Type B pancreatic cell (in vitro differentiated cells): ENCODE data around the gene CTSF. TPM values are rescaled to one million over a fixed set of nuclear protein-coding genes. Genes with fewer than 3 reads are reported as not detected.

Experiments used
- DNase-seq: peaks from one replicate; pipeline ENCODE4 v3.0.0; 2021; ENCODE audit warnings: mixed read lengths; ENCODE audit not compliant: unreplicated experiment; ENCODE audit errors: extremely low spot score
- H3K27ac Mint-ChIP-seq: 2 replicates; pipeline ENCODE4 v1.8.0; 2021; ENCODE audit warnings: mild to moderate bottlenecking, mixed read lengths
- H3K27me3 Mint-ChIP-seq: 2 replicates; pipeline ENCODE4 v1.8.0; 2021; ENCODE audit warnings: mixed read lengths
- H3K36me3 Mint-ChIP-seq: 2 replicates; pipeline ENCODE4 v1.8.0; 2021; ENCODE audit warnings: mixed read lengths
- H3K4me1 Mint-ChIP-seq: one replicate; pipeline ENCODE4 v1.8.0; 2021; ENCODE audit warnings: mixed read lengths; ENCODE audit not compliant: unreplicated experiment
- H3K4me3 Mint-ChIP-seq: 2 replicates; pipeline ENCODE4 v1.8.0; 2021; ENCODE audit warnings: mild to moderate bottlenecking, mixed read lengths
- H3K9me3 Mint-ChIP-seq: 2 replicates; pipeline ENCODE4 v1.8.0; 2021; ENCODE audit warnings: mixed read lengths
- total RNA-seq: library from RNA; stranded (reverse); gene quantifications from 2 replicates; pipeline ENCODE4 v1.2.1, GENCODE V29; 2021; ENCODE audit warnings: low replicate concordance
- TF ChIP-seq, protein P1 (sequence below): fragments of 200-600 bp; sonication (generic); conservative IDR thresholded peaks from 2 replicates; pipeline ENCODE4 v1.5.0; 2021; ENCODE audit warnings: antibody characterized with exemption, mild to moderate bottlenecking

Gene CTSF
- total RNA-seq, 1 donor from 2014 or later: not detected

DNA sequence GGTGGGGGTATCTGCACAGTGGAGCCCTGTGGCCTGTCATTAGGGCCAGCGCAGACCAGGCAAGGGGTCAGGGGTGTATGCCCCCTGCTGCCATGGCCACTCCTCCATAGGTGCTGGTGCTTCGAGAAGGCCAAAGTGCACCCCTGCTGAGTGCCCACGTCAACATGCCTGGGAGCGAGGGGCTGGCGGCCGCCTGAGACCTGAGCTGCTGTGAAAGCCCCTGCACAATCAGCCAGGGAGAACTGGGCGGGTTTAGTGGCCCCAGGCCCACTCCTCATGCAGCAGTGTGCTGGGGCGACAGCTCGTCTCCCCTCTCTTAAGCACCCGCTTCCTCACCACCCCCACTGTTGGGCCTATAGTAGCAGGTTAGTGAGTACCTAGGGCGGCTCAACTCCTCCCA, 36.6 kb downstream of the CTSF start:
- no peaks in the 10 kb centered on the region for H3K4me1 Mint-ChIP-seq
- peaks cover 7% of the 10 kb centered on the region for H3K36me3 Mint-ChIP-seq
- H3K27me3 Mint-ChIP-seq: no peaks in the 10 kb centered on the region
- no peaks in the 10 kb centered on the region for H3K9me3 Mint-ChIP-seq
- H3K4me3 Mint-ChIP-seq: no peak overlapping the region
- DNase-seq: no peak
- no peak overlapping the region for H3K27ac Mint-ChIP-seq
- TF ChIP-seq, protein P1, sequence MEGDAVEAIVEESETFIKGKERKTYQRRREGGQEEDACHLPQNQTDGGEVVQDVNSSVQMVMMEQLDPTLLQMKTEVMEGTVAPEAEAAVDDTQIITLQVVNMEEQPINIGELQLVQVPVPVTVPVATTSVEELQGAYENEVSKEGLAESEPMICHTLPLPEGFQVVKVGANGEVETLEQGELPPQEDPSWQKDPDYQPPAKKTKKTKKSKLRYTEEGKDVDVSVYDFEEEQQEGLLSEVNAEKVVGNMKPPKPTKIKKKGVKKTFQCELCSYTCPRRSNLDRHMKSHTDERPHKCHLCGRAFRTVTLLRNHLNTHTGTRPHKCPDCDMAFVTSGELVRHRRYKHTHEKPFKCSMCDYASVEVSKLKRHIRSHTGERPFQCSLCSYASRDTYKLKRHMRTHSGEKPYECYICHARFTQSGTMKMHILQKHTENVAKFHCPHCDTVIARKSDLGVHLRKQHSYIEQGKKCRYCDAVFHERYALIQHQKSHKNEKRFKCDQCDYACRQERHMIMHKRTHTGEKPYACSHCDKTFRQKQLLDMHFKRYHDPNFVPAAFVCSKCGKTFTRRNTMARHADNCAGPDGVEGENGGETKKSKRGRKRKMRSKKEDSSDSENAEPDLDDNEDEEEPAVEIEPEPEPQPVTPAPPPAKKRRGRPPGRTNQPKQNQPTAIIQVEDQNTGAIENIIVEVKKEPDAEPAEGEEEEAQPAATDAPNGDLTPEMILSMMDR: no peak

DNA sequence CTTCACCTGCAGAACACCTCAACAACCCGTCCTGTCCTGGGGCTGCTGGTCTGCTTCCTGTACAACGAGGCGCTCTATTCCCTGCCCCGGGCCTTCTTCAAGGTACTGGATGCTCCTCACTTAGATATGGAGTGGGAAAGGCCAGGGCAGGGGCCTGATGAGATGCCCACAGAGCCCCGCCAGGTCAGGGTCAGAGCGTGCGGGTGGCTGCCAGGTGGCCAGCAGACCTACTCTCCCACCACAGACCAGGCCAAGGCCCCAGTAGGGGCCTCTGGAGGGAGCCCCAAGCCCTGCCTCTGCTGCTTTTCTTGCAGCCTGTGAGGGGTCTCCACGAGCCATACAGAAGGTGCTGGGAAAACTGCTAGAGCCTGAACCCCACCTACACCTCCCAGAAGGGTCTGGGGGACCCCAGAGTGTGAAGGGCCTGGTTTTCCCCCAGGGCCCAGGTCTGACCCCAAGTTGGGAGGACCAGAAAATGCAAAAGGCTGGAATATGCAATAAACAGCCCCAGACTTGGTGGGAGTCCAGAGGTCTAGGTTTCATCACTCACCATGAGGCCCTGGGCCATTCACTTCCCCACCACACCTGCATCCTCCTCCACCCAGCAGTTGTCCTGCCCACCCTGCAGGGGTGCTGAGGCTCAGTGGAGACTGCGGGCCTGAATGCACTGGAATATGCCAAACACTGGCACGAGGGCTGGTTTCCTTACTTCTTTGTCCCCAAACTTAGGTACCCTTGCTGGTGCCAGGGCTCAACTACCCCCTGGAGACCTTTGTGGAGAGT, 37.3 kb downstream of the CTSF start:
- TF ChIP-seq, protein P1: no peak
- H3K27ac Mint-ChIP-seq: no peak overlapping the region
- no peaks in the 10 kb centered on the region for H3K4me1 Mint-ChIP-seq
- no peaks in the 10 kb centered on the region for H3K27me3 Mint-ChIP-seq
- H3K9me3 Mint-ChIP-seq: no peaks in the 10 kb centered on the region
- peaks cover 7% of the 10 kb centered on the region for H3K36me3 Mint-ChIP-seq
- no peak for DNase-seq
- H3K4me3 Mint-ChIP-seq: no peak overlapping the region

DNA sequence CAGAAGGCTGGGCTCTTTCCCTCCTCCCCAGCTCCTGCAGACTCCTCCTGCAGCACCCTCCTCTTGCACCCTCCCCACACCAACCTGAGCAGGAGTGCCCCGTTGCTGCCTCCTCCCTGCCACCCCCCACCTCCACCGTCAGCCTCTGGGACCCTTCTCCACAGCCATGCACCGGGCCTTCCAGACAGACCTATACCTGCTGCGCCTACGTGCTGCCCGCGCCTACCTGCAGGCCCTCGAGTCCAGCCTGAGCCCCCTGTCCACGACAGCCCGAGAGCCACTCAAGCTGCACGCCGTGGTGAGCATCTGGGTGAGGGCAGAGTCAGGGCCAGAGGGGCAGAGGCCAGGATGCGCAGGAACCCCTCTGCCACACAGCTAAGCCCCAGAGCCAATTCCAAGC, 38.8 kb downstream of the CTSF start:
- H3K36me3 Mint-ChIP-seq: no peaks in the 10 kb centered on the region
- TF ChIP-seq, protein P1: no peak
- no peak overlapping the region for H3K4me3 Mint-ChIP-seq
- no peaks in the 10 kb centered on the region for H3K27me3 Mint-ChIP-seq
- H3K4me1 Mint-ChIP-seq: no peaks in the 10 kb centered on the region
- DNase-seq: no peak
- H3K9me3 Mint-ChIP-seq: no peaks in the 10 kb centered on the region
- H3K27ac Mint-ChIP-seq: no peak overlapping the region

DNA sequence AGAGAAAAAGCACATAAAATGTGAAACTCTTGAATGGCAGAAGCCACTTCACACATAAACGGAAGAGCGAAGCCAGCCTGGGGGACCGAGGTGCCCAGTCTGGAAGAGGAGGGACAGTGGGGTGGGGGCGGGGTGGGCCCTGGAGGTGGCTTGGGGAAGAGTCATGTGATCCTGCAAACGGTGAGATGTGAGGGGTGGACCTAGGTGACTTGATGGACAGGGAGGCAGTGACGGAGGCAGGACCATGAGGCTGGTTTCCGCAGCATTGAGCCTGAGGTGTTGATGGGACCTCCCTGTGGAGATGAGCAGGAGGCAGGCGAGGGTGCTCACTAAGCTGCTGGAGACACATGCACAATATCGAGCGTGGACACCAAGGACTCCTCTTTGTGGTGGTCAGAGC, 39.3 kb downstream of the CTSF start:
- no peak for DNase-seq
- no peak overlapping the region for H3K4me3 Mint-ChIP-seq
- H3K36me3 Mint-ChIP-seq: peaks cover 3% of the 10 kb centered on the region
- H3K27ac Mint-ChIP-seq: no peak overlapping the region
- no peaks in the 10 kb centered on the region for H3K27me3 Mint-ChIP-seq
- TF ChIP-seq, protein P1: no peak
- no peaks in the 10 kb centered on the region for H3K9me3 Mint-ChIP-seq
- no peaks in the 10 kb centered on the region for H3K4me1 Mint-ChIP-seq

DNA sequence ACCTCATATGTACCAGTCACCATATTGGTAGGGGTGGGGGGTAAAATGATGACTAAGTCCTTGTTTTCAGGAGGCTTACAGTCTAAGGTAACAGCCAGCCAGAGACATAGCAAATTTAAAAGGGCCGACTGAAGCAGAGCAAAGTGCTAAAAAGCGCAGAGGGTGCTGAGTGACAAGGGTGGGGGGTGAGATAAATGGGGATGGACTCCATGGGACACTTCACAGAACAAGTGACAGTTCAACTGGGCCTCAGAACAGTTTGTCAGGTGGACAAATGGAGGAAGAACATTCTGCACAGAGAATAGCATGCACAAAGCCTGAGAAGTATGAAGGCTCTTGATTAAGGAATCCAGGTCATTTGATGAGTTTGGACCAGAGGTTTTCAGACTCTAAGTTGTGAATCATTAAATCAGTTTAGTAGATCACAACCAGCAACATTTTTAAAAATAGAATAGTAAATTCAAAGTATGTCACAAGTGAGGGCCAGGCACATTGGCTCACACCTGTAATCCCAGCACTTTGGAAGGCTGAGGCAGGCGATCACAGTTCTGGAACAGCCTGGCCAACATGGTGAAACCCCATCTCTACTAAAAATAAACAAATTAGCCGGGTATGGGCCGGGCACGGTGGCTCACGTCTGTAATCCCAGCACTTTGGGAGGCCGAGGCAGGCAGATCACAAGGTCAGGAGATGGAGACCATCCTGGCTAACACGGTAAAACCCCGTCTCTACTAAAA, 43.9 kb downstream of the CTSF start:
- DNase-seq: no peak
- H3K27ac Mint-ChIP-seq: no peak overlapping the region
- TF ChIP-seq, protein P1: no peak
- no peaks in the 10 kb centered on the region for H3K9me3 Mint-ChIP-seq
- no peaks in the 10 kb centered on the region for H3K27me3 Mint-ChIP-seq
- H3K36me3 Mint-ChIP-seq: peaks cover 19% of the 10 kb centered on the region
- no peak overlapping the region for H3K4me3 Mint-ChIP-seq
- no peaks in the 10 kb centered on the region for H3K4me1 Mint-ChIP-seq
